ENCODE results near the gene MTR. TPM values are rescaled to one million over a fixed set of nuclear protein-coding genes. Genes with fewer than 3 reads are reported as not detected.

MTR gene
- total and polyA plus RNA-seq, 2 experiments from 2014 or later = 17.2 to 25.9 TPM

DNA sequence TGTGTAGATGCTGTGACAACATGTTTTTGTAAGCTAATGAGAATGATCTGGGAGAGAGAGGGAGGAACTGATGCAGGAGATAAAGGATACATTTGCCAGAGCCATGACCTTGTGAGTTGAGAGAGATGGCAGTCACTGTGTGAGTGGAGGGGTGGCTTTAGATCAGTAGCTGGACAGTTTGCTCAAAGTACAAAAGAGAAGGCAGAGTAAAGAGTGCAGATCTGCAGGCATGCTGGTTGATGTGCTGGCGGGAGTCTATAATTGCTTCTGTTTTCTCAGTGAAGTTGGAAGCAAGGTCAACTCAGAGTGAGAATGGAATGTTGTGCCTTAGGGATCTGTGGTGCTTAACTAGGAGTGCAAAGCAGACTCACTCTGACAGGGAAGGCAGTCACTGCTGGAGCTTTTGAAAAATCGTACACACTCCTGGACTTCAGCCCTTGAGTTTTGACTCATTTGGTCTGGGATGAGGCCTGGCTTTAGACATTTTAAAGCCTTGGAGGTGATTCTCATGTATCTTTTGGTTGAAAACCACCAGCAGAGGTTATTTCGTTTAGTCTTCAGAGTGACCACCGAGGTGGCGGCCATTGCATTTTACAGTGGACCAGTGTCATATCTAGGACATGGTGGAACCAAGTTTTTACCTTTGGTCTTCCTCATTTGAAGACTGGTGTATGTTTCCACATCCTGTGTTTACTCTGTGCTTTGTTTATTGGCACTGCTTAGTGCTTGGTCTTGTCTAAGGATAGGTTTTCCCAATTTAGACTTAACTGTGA is 49.6 kb downstream of the MTR start:
- Histone ChIP-seq H3F3A (ENCODE audit: insufficient read depth) (peaks cover 19% of the 10 kb centered on the region), H3K4me2 (ENCODE audit: unreplicated experiment) (no peak overlapping the region), H3K79me2 (ENCODE audit: insufficient read depth) (no peaks in the 10 kb centered on the region), H3K4me3 (no peak overlapping the region), H3K9me3 (ENCODE audit: low read depth) (no peaks in the 10 kb centered on the region), H3K9ac (no peak overlapping the region), H3K27ac (peak overlapping the region; percentile 47), H3K36me3 (ENCODE audit: low read depth) (peaks cover 19% of the 10 kb centered on the region), H3K4me1 (ENCODE audit: insufficient read depth) (peaks cover 12% of the 10 kb centered on the region), H3K27me3 (replicated peaks; ENCODE audit: insufficient read depth) (no peaks in the 10 kb centered on the region), H4K20me1 (ENCODE audit: insufficient read depth) (no peaks in the 10 kb centered on the region), H3K9me2 (ENCODE audit: insufficient read depth) (no peaks in the 10 kb centered on the region), H2AFZ (no peak overlapping the region)
- peak; percentile 76 for DNase-seq
- 68 to 70% methylated on average over 5 of the region's 5 CpGs for WGBS, 2 experiments (ENCODE audit: low coverage in 1 of 2, low lambda C conversion rate in 2 of 2, missing lambda C conversion rate in 2 of 2)
- in situ Hi-C loops (cut with MboI) = no loop called here
- no peak for TF ChIP-seq EZH2 (IDR thresholded peaks at IDR 0.05; ENCODE audit: insufficient read depth, poor library complexity, severe bottlenecking)
- TF ChIP-seq EZH2phosphoT487 (IDR thresholded peaks at IDR 0.05; ENCODE audit: insufficient read depth, low read depth) = no peak

DNA sequence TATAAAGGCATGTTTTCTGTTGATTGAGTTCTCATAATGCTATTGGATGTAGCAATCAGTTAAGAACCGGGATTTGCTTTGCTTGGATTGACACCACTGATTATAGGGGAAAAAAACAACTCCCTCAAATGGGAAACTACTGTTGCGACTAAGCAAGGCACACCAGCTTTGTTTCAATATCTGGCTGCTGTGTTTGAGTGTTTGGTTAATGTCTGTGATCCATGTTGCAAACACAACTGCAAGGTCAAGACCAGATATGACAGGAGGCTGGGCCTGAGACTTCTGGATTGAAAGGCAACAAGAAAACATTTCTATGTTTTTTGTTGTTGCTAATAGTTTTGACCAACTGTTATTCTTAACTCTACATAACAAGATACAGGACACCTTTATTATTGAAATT is 50.7 kb downstream of the MTR start:
- Histone ChIP-seq H3F3A (ENCODE audit: insufficient read depth) (peaks cover 19% of the 10 kb centered on the region), H3K36me3 (ENCODE audit: low read depth) (peaks cover 18% of the 10 kb centered on the region; the same call in 1 of the 2 replicates), H3K9me3 (ENCODE audit: low read depth) (no peaks in the 10 kb centered on the region), H3K4me1 (ENCODE audit: insufficient read depth) (peaks cover 12% of the 10 kb centered on the region), H3K79me2 (ENCODE audit: insufficient read depth) (no peaks in the 10 kb centered on the region), H3K27ac (no peak overlapping the region), H3K27me3 (replicated peaks; ENCODE audit: insufficient read depth) (no peaks in the 10 kb centered on the region), H2AFZ (no peak overlapping the region), H3K4me2 (ENCODE audit: unreplicated experiment) (no peak overlapping the region), H3K9ac (no peak overlapping the region), H4K20me1 (ENCODE audit: insufficient read depth) (no peaks in the 10 kb centered on the region), H3K9me2 (ENCODE audit: insufficient read depth) (no peaks in the 10 kb centered on the region), H3K4me3 (no peak overlapping the region)
- TF ChIP-seq EZH2phosphoT487 (IDR thresholded peaks at IDR 0.05; ENCODE audit: insufficient read depth, low read depth) (no peak), EZH2 (IDR thresholded peaks at IDR 0.05; ENCODE audit: insufficient read depth, poor library complexity, severe bottlenecking) (no peak)
- WGBS, 2 experiments (ENCODE audit: low coverage in 1 of 2, low lambda C conversion rate in 2 of 2, missing lambda C conversion rate in 2 of 2) = 67 to 68% methylated on average over 2 of the region's 2 CpGs
- in situ Hi-C loops (cut with MboI) = no loop called here
- no peak for DNase-seq

DNA sequence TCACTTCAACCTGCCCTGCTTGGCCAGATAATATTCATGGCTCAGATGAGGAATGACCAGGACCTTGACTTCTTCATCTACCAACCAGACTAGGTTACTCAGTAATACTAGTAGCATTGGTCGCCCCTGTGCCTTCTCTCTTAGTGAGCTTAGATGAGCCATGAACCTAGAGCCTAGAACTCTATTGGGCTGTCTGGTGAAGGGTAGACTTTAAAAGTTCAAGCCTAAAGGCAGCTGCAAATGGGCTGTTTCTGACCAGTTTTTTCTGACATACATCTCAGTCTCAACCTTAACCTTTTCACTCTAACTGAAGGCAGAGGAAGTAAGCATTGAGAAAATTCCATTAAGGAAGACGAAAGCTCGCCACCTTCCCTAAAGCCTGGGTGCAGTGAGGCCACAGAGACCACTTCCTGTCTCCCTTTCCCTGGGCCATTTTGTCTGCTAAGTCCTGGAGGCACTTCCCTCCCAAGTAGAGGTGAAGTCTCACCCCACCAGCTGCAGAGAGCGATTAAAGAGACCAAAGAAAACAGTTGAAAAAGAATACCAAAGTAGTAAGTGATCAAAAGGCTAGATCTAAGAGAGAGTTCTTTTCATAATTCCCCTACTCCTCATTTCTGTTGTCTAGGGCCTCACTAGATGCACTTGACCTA is 53.3 kb downstream of the MTR start:
- Histone ChIP-seq H3K36me3 (ENCODE audit: low read depth) (peaks cover 25% of the 10 kb centered on the region), H3K9me2 (ENCODE audit: insufficient read depth) (no peaks in the 10 kb centered on the region), H2AFZ (no peak overlapping the region), H3K27me3 (replicated peaks; ENCODE audit: insufficient read depth) (no peaks in the 10 kb centered on the region), H3K4me3 (no peak overlapping the region), H4K20me1 (ENCODE audit: insufficient read depth) (no peaks in the 10 kb centered on the region), H3K27ac (no peak overlapping the region), H3K4me2 (ENCODE audit: unreplicated experiment) (no peak overlapping the region), H3K79me2 (ENCODE audit: insufficient read depth) (no peaks in the 10 kb centered on the region), H3F3A (ENCODE audit: insufficient read depth) (peaks cover 27% of the 10 kb centered on the region), H3K4me1 (ENCODE audit: insufficient read depth) (peaks cover 20% of the 10 kb centered on the region), H3K9me3 (ENCODE audit: low read depth) (no peaks in the 10 kb centered on the region), H3K9ac (no peak overlapping the region)
- 93 to 95% methylated on average over 4 of the region's 4 CpGs for WGBS, 2 experiments (ENCODE audit: low coverage in 1 of 2, low lambda C conversion rate in 2 of 2, missing lambda C conversion rate in 2 of 2)
- in situ Hi-C loops (cut with MboI) = no loop called here
- DNase-seq = no peak
- TF ChIP-seq EZH2phosphoT487 (IDR thresholded peaks at IDR 0.05; ENCODE audit: insufficient read depth, low read depth) (no peak), EZH2 (IDR thresholded peaks at IDR 0.05; ENCODE audit: insufficient read depth, poor library complexity, severe bottlenecking) (no peak)

DNA sequence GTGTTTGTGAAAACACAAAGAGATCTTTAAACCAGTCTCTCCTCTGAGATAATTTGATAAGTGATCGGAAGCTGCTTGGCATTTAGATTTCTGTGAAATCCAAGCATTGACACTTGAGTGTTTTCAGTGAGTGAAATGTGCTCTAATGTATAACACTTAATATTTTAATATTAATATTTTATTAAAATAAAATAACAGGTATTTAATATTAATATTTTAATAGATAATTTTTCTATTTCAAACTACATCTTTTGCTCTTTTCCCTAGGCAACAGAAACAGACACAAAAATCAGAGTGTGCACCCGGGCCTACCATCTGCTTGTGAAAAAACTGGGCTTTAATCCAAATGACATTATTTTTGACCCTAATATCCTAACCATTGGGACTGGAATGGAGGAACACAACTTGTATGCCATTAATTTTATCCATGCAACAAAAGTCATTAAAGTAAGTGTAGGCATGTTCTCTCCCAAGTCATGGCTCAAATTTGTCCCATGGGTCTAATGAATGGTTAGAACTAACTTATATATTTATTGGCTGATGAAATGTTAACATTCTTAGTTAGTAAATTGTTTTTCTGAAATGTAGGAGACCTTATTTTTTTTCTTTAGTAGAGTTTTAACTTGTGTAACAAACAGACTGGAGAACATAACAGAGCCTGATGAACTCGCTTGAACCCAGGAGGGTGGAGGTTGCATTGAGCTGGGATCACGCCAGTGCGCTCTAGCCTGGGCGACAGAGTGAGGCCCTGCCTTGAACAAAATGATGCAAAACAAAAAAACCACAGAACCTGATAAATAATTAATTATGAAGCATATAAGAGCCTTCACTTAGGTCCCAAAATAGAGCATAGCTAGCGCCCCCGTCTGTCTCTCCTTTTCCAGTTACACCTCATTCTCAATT is 55.2 kb downstream of the MTR start:
- no peaks in the 10 kb centered on the region for H3K9me2 ChIP-seq (ENCODE audit: insufficient read depth)
- WGBS, 2 experiments (ENCODE audit: low coverage in 1 of 2, low lambda C conversion rate in 2 of 2, missing lambda C conversion rate in 2 of 2) = 89 to 91% methylated on average over 8 of the region's 8 CpGs
- H3K36me3 ChIP-seq (ENCODE audit: low read depth) = peaks cover 26% of the 10 kb centered on the region
- TF ChIP-seq EZH2 (IDR thresholded peaks at IDR 0.05; ENCODE audit: insufficient read depth, poor library complexity, severe bottlenecking) (no peak), EZH2phosphoT487 (IDR thresholded peaks at IDR 0.05; ENCODE audit: insufficient read depth, low read depth) (no peak)
- H3K4me1 ChIP-seq (ENCODE audit: insufficient read depth) = peaks cover 29% of the 10 kb centered on the region
- no peak overlapping the region for H3K4me2 ChIP-seq (ENCODE audit: unreplicated experiment)
- H3K79me2 ChIP-seq (ENCODE audit: insufficient read depth) = no peaks in the 10 kb centered on the region
- in situ Hi-C loops (cut with MboI) = no loop called here
- no peak overlapping the region for H2AFZ ChIP-seq
- H3K27ac ChIP-seq = no peak overlapping the region
- H3F3A ChIP-seq (ENCODE audit: insufficient read depth) = peaks cover 33% of the 10 kb centered on the region
- H4K20me1 ChIP-seq (ENCODE audit: insufficient read depth) = no peaks in the 10 kb centered on the region
- no peak overlapping the region for H3K9ac ChIP-seq
- no peak overlapping the region for H3K4me3 ChIP-seq
- DNase-seq = no peak
- H3K27me3 ChIP-seq (replicated peaks; ENCODE audit: insufficient read depth) = no peaks in the 10 kb centered on the region
- no peaks in the 10 kb centered on the region for H3K9me3 ChIP-seq (ENCODE audit: low read depth)
